Activated T-cell treated with anti-CD3 and anti-CD28 coated beads, Interleukin-2, amount 50 U/mL, for 48 hours (primary cell): Measurements from ENCODE around the gene HARS1.
"Not testable (repeated sequence)": the region's sequence is repeated elsewhere in the genome, so short reads cannot be mapped to it uniquely, and the experiment has no call there.

Experiments
- DNase-seq, 2 experiments: peaks; one replicate each; pipeline ENCODE4 v3.0.0-alpha.2; 2020

Gene HARS1

GRCh38 chr5:140632366-140633020 lies 58.7 kb downstream of the HARS1 start:
- peak; percentile 64 to 70 for DNase-seq

GRCh38 chr5:140631831-140632365 lies 59.3 kb downstream of the HARS1 start:
- peak in 1 of 2 experiments; percentile 60 for DNase-seq

GRCh38 chr5:140631036-140631417 lies 60.1 kb downstream of the HARS1 start:
- DNase-seq: no peak

- DNase-seq: no peak
These were observed 60.7 kb downstream of the HARS1 start for GRCh38 chr5:140630292-140631035.

GRCh38 chr5:140628711-140629110 lies 62.5 kb downstream of the HARS1 start:
- no peak for DNase-seq

- no peak for DNase-seq
These were observed 63.2 kb downstream of the HARS1 start for GRCh38 chr5:140627972-140628371.

- DNase-seq: not testable (repeated sequence)
These were observed 66.3 kb downstream of the HARS1 start for GRCh38 chr5:140624886-140625285.
